PC-3 (cell line): ENCODE results near the gene PRKAR1B. TPM values are rescaled to one million over a fixed set of nuclear protein-coding genes. Genes with fewer than 3 reads are reported as not detected.
"Not testable (repeated sequence)": the region's sequence is repeated elsewhere in the genome, so short reads cannot be mapped to it uniquely, and the experiment has no call there.

Experiments
- ATAC-seq: fragments of 200-7000 bp; cut with Tn5 transposase; 2 replicates; pipeline ENCODE4 v1.9.1; 2020; ENCODE audit warnings: mild to moderate bottlenecking, moderate library complexity
- BruUV-seq: library from RNA; stranded (reverse); fragments of 400-500 nt; replicated peaks from 2 replicates; lab custom pipeline; 2021; lab: Mats Ljungman, UMichigan
- CTCF ChIA-PET: fragments of 300-600 bp; sonication (Branson Sonifier 250); formaldehyde crosslinking; loops from one replicate; lab custom pipeline; 2022; ENCODE audit warnings: antibody characterized with exemption; lab: Charles Lee
- POLR2A ChIA-PET: fragments of 300-600 bp; sonication (Branson Sonifier 250); formaldehyde crosslinking; loops from one replicate; lab custom pipeline; 2022; ENCODE audit warnings: antibody characterized with exemption; ENCODE audit not compliant: unreplicated experiment; lab: Charles Lee
- DNase-seq: peaks from one replicate; pipeline ENCODE4 v3.0.0-alpha.2; 2015
- H2AFZ ChIP-seq: fragments of 300-600 bp; sonication (generic); 2 replicates; pipeline ENCODE4 v1.6.0; 2016; ENCODE audit warnings: antibody characterized with exemption, low read length
- H3F3A ChIP-seq: fragments of 300-600 bp; sonication (generic); one replicate; pipeline ENCODE4 v1.6.0; 2017; ENCODE audit warnings: antibody characterized with exemption, low read length, control low read depth, mild to moderate bottlenecking; ENCODE audit not compliant: unreplicated experiment
- H3K27ac ChIP-seq: fragments of 300-600 bp; sonication (generic); 2 replicates; pipeline ENCODE4 v1.5.1; 2016; ENCODE audit warnings: mild to moderate bottlenecking, low read length
- H3K27me3 ChIP-seq: fragments of 300-600 bp; sonication (generic); 2 replicates; pipeline ENCODE4 v1.6.1; 2016; ENCODE audit warnings: low read length, mixed read lengths
- H3K36me3 ChIP-seq: fragments of 300-600 bp; sonication (generic); 2 replicates; pipeline ENCODE4 v1.6.1; 2016; ENCODE audit warnings: low read depth, mixed run types, low read length, mixed read lengths
- H3K4me1 ChIP-seq: fragments of 300-600 bp; sonication (generic); 2 replicates; pipeline ENCODE4 v1.5.1; 2016; ENCODE audit warnings: low read length; ENCODE audit not compliant: insufficient read depth
- H3K4me2 ChIP-seq: fragments of 300-600 bp; sonication (generic); 2 replicates; pipeline ENCODE4 v1.6.0; 2016; ENCODE audit warnings: low read length
- H3K4me3 ChIP-seq: fragments of 300-600 bp; sonication (generic); 2 replicates; pipeline ENCODE4 v1.5.1; 2016; ENCODE audit warnings: mild to moderate bottlenecking, low read length, mixed read lengths
- H3K79me2 ChIP-seq: fragments of 300-600 bp; sonication (generic); 2 replicates; pipeline ENCODE4 v1.6.1; 2017; ENCODE audit warnings: low read length, mixed read lengths
- H3K9ac ChIP-seq: fragments of 300-600 bp; sonication (generic); 2 replicates; pipeline ENCODE4 v1.6.0; 2016; ENCODE audit warnings: mild to moderate bottlenecking, low read length
- H3K9me2 ChIP-seq: fragments of 300-600 bp; sonication (generic); replicated peaks from 2 replicates; pipeline ENCODE4 v1.6.1; 2016; ENCODE audit warnings: mixed run types, low read length, mixed read lengths
- H3K9me3 ChIP-seq: fragments of 300-600 bp; sonication (generic); 2 replicates; pipeline ENCODE4 v1.6.1; 2016; ENCODE audit warnings: low read length, mixed read lengths
- H4K20me1 ChIP-seq: fragments of 300-600 bp; sonication (generic); 2 replicates; pipeline ENCODE4 v1.6.1; 2016; ENCODE audit warnings: low read length, mixed read lengths
- CTCF ChIP-seq: fragments of 300-600 bp; sonication (generic); conservative IDR thresholded peaks from 2 replicates; pipeline ENCODE4 v1.5.1; 2017; ENCODE audit warnings: antibody characterized with exemption, low read depth, mild to moderate bottlenecking, low read length
- EZH2 ChIP-seq: fragments of 300-600 bp; sonication (generic); IDR thresholded peaks from one replicate; pipeline ENCODE4 v1.6.1; 2017; ENCODE audit warnings: antibody characterized with exemption, mild to moderate bottlenecking, low read length; ENCODE audit not compliant: unreplicated experiment
- EZH2phosphoT487 ChIP-seq: fragments of 300-600 bp; sonication (generic); IDR thresholded peaks from 2 replicates; pipeline ENCODE4 v1.6.1; 2018; ENCODE audit warnings: mild to moderate bottlenecking, antibody characterized with exemption, low read length, borderline replicate concordance
- intact Hi-C: fragments of 100-400 bp; cut with micrococcal nuclease; formaldehyde crosslinking; loops from 2 replicates; pipeline ENCODE4 v1.9.0; 2023
- total RNA-seq: library from RNA; depleted of rRNA; stranded (reverse); fragments of >200 nt; gene quantifications from 2 replicates; pipeline ENCODE4 v1.2.3, GENCODE V29; 2014

The PRKAR1B gene
- total RNA-seq, 1 experiment from 2014 or later, result 15.6 TPM

DNA sequence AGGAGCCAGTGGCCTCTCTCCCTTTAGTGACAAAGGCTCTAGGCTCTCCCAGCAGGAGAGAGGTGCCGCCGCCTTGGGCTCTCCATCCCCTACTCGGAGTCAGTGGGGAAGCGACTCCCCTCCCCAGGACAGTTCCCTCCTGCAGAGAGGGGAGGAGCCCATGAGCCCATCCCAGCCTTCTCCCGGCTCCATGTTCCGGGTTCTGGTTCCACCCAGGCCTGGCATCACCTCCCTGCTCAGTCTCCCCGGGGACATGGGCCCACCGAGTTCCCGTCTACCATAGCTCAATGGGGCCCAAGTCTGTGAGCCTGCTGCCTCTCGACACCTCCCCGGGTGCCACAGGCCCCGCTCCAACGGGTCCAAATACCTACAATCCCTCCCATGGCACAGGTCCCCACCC lies 67.1 kb downstream of the PRKAR1B start:
- Histone ChIP-seq H3K4me1 (no peaks in the 10 kb centered on the region), H4K20me1 (no peaks in the 10 kb centered on the region), H3K27ac (no peak overlapping the region), H3K9ac (no peak overlapping the region), H3F3A (no peaks in the 10 kb centered on the region), H3K27me3 (no peaks in the 10 kb centered on the region), H3K4me2 (no peak overlapping the region), H3K36me3 (no peaks in the 10 kb centered on the region), H3K9me3 (no peaks in the 10 kb centered on the region), H3K4me3 (no peak overlapping the region), H2AFZ (no peak overlapping the region), H3K9me2 (no peaks in the 10 kb centered on the region), H3K79me2 (no peaks in the 10 kb centered on the region)
- intact Hi-C loops, result no loop called here
- no peak for DNase-seq
- ChIA-PET CTCF (no interaction called here), POLR2A (no interaction called here)
- ATAC-seq, result no peak
- no peak for TF ChIP-seq EZH2phosphoT487
- TF ChIP-seq EZH2, result no peak
- TF ChIP-seq CTCF, result no peak
- no TSS peak for BruUV-seq

DNA sequence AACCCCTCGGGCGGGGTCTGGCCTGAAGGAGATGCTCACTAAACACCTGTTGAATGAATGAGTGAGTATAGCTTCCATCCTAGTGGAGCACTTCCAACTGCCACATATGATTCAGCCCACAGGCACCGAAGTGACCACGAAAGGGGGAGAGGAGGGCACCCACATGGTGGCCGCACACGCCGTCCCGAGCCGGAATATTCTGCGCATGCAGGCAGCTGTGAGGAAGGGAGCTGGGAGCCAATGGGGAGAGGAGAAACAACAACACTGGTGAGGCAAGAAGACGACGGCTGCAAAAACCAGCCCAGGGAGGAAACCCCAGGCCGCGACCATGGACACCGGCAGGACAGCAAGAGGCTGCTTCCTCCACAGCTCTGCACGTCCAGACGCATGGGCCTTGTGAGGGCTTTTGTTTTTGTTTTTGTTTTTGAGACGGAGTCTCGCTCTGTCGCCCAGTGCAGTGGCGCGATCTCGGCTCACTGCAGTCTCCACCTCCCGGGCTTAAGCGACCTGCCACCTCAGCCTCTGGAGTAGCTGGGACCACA lies 67.7 kb downstream of the PRKAR1B start:
- Histone ChIP-seq H2AFZ (no peak overlapping the region), H3K36me3 (no peaks in the 10 kb centered on the region), H3K4me3 (no peak overlapping the region), H3K27me3 (no peaks in the 10 kb centered on the region), H3K9ac (no peak overlapping the region), H3K9me3 (no peaks in the 10 kb centered on the region), H3K27ac (no peak overlapping the region), H3K4me1 (no peaks in the 10 kb centered on the region), H3K9me2 (no peaks in the 10 kb centered on the region), H3K79me2 (no peaks in the 10 kb centered on the region), H3F3A (no peaks in the 10 kb centered on the region), H4K20me1 (no peaks in the 10 kb centered on the region), H3K4me2 (no peak overlapping the region)
- TF ChIP-seq EZH2phosphoT487 (no peak), EZH2 (no peak), CTCF (no peak)
- intact Hi-C loops, result no loop called here
- DNase-seq, result no peak
- ChIA-PET CTCF (no interaction called here), POLR2A (no interaction called here)
- BruUV-seq, result no TSS peak
- no peak for ATAC-seq

- H3K27me3 ChIP-seq, result no peaks in the 10 kb centered on the region
- H3K36me3 ChIP-seq, result no peaks in the 10 kb centered on the region
- no peaks in the 10 kb centered on the region for H3F3A ChIP-seq
- no peak overlapping the region for H3K4me3 ChIP-seq
- no peaks in the 10 kb centered on the region for H3K4me1 ChIP-seq
- no peaks in the 10 kb centered on the region for H3K9me2 ChIP-seq
- no peak overlapping the region for H3K27ac ChIP-seq
- no peak for ATAC-seq
- H2AFZ ChIP-seq, result no peak overlapping the region
- no peak overlapping the region for H3K4me2 ChIP-seq
- no peak overlapping the region for H3K9ac ChIP-seq
- POLR2A ChIA-PET, result no interaction called here
- no peak for TF ChIP-seq EZH2
- no peak for TF ChIP-seq EZH2phosphoT487
- intact Hi-C loops, result no loop called here
- no peak for DNase-seq
- no peaks in the 10 kb centered on the region for H4K20me1 ChIP-seq
- CTCF ChIA-PET, result no interaction called here
- H3K9me3 ChIP-seq, result no peaks in the 10 kb centered on the region
- no peaks in the 10 kb centered on the region for H3K79me2 ChIP-seq
- no TSS peak for BruUV-seq
Observed at GRCh38 chr7:657565-658119, 69.4 kb downstream of the PRKAR1B start.

- H3K27me3 ChIP-seq, H3K27ac ChIP-seq, intact Hi-C loops, CTCF ChIA-PET, H3F3A ChIP-seq, H3K9me2 ChIP-seq, H3K9ac ChIP-seq, DNase-seq, H3K4me2 ChIP-seq, H3K4me3 ChIP-seq, POLR2A ChIA-PET, H3K36me3 ChIP-seq, ATAC-seq, H2AFZ ChIP-seq, H3K79me2 ChIP-seq, H3K9me3 ChIP-seq, H3K4me1 ChIP-seq, H4K20me1 ChIP-seq, BruUV-seq: not testable (repeated sequence)
Observed at GRCh38 chr7:657010-657409, 70.1 kb downstream of the PRKAR1B start.
